DOHH2 (cell line): Measurements from ENCODE around the gene TUBA4A.
A peak's percentile ranks its signal among the peaks of the same experiment; 100 is the strongest.

Experiments used
- H3F3A ChIP-seq: fragments of 200-600 bp; sonication (generic), shearing (Covaris generic); 2 replicates; pipeline ENCODE4 v1.6.0; 2016; ENCODE audit warnings: antibody characterized with exemption, mild to moderate bottlenecking; ENCODE audit not compliant: control insufficient read depth, insufficient read depth
- H3K27ac ChIP-seq: fragments of 200-600 bp; sonication (generic); 2 replicates; pipeline ENCODE4 v1.5.1; 2014; ENCODE audit warnings: low read depth, mild to moderate bottlenecking, low read length, moderate library complexity
- H3K27me3 ChIP-seq: fragments of 200-600 bp; sonication (generic); 2 replicates; pipeline ENCODE4 v1.6.1; 2014; ENCODE audit warnings: mild to moderate bottlenecking, low read length, mixed read lengths; ENCODE audit not compliant: control insufficient read depth
- H3K36me3 ChIP-seq: fragments of 200-600 bp; sonication (generic); 2 replicates; pipeline ENCODE4 v1.6.1; 2014; ENCODE audit warnings: mild to moderate bottlenecking, low read length, moderate library complexity, mixed read lengths; ENCODE audit not compliant: control insufficient read depth
- H3K4me1 ChIP-seq: fragments of 200-600 bp; sonication (generic); 2 replicates; pipeline ENCODE4 v1.6.1; 2014; ENCODE audit warnings: mild to moderate bottlenecking, low read length, mixed read lengths; ENCODE audit not compliant: control insufficient read depth
- H3K4me2 ChIP-seq: fragments of 200-600 bp; sonication (generic); 2 replicates; pipeline ENCODE4 v1.6.0; 2014; ENCODE audit warnings: mild to moderate bottlenecking, low read length, moderate library complexity
- H3K4me3 ChIP-seq: fragments of 200-600 bp; sonication (generic); 2 replicates; pipeline ENCODE4 v1.5.1; 2014; ENCODE audit warnings: mild to moderate bottlenecking, low read length, mixed read lengths
- H3K79me2 ChIP-seq: fragments of 200-600 bp; sonication (generic); 2 replicates; pipeline ENCODE4 v1.6.1; 2014; ENCODE audit warnings: mild to moderate bottlenecking, low read length, mixed read lengths; ENCODE audit not compliant: control insufficient read depth
- H3K9me2 ChIP-seq: fragments of 200-600 bp; sonication (generic); replicated peaks from 2 replicates; pipeline ENCODE4 v1.6.1; 2014; ENCODE audit warnings: mild to moderate bottlenecking, low read length, mixed read lengths; ENCODE audit not compliant: control insufficient read depth
- H3K9me3 ChIP-seq: fragments of 200-600 bp; sonication (generic); 2 replicates; pipeline ENCODE4 v1.6.1; 2014; ENCODE audit warnings: antibody characterized with exemption, low read length, mixed read lengths; ENCODE audit not compliant: control insufficient read depth, insufficient read depth
- H4K20me1 ChIP-seq: fragments of 200-600 bp; sonication (generic); 2 replicates; pipeline ENCODE4 v1.6.0; 2014; ENCODE audit warnings: low read depth, mild to moderate bottlenecking, antibody characterized with exemption, low read length, moderate library complexity; ENCODE audit not compliant: control insufficient read depth, insufficient read depth
- CTCF ChIP-seq: fragments of 200-600 bp; sonication (generic); IDR thresholded peaks from one replicate; pipeline ENCODE4 v1.5.1; 2014; ENCODE audit warnings: antibody characterized with exemption, mild to moderate bottlenecking, low read depth, low read length; ENCODE audit not compliant: poor library complexity, severe bottlenecking
- EZH2phosphoT487 ChIP-seq: fragments of 200-600 bp; sonication (generic); IDR thresholded peaks from 2 replicates; pipeline ENCODE4 v1.6.1; 2017; ENCODE audit warnings: borderline replicate concordance, mild to moderate bottlenecking, antibody characterized with exemption, low read length, moderate library complexity, mixed read lengths

The TUBA4A gene

GRCh38 chr2:219230059-219230540 is 23.6 kb downstream of the TUBA4A start:
- Histone ChIP-seq H4K20me1 (no peaks in the 10 kb centered on the region), H3K9me3 (no peaks in the 10 kb centered on the region), H3K36me3 (peaks cover 74% of the 10 kb centered on the region), H3K4me3 (peak overlapping the region; percentile 88), H3K27ac (peak overlapping the region; percentile 72), H3K9me2 (no peaks in the 10 kb centered on the region), H3K79me2 (peaks cover 53% of the 10 kb centered on the region), H3K27me3 (no peaks in the 10 kb centered on the region), H3K4me2 (peak overlapping the region; percentile 81), H3F3A (no peaks in the 10 kb centered on the region; the same call in 1 of the 2 replicates), H3K4me1 (peaks cover 31% of the 10 kb centered on the region)
- TF ChIP-seq CTCF (no peak), EZH2phosphoT487 (no peak)

- H3K79me2 ChIP-seq = peaks cover 53% of the 10 kb centered on the region
These were observed 24.2 kb downstream of the TUBA4A start, which contains the start of the genes ANKZF1 and ATG9A for GRCh38 chr2:219229305-219230058. TSS of gene ANKZF1 (plus strand) at chr2:219229806. CDS start at chr2:219230258, 452 bp downstream. TSS of gene ATG9A (minus strand) at chr2:219229636. CDS start at chr2:219228024, 1,612 bp downstream.

GRCh38 chr2:219228911-219229304 is 24.8 kb downstream of the TUBA4A start:
- no peaks in the 10 kb centered on the region for H3K9me2 ChIP-seq
- H3K27me3 ChIP-seq = no peaks in the 10 kb centered on the region
- peaks cover 31% of the 10 kb centered on the region for H3K4me1 ChIP-seq
- no peak for TF ChIP-seq EZH2phosphoT487
- no peak for TF ChIP-seq CTCF
- no peaks in the 10 kb centered on the region for H3K9me3 ChIP-seq
- H4K20me1 ChIP-seq = no peaks in the 10 kb centered on the region
- no peaks in the 10 kb centered on the region; the same call in 1 of the 2 replicates for H3F3A ChIP-seq
- peak overlapping the region; percentile 84 for H3K4me2 ChIP-seq
- H3K27ac ChIP-seq = peak overlapping the region; percentile 72
- H3K36me3 ChIP-seq = peaks cover 74% of the 10 kb centered on the region
- H3K79me2 ChIP-seq = peaks cover 53% of the 10 kb centered on the region
- H3K4me3 ChIP-seq = peak overlapping the region; percentile 88

More at GRCh38 chr2:219229305-219230058, 24.2 kb downstream of the TUBA4A start, which contains the start of the genes ANKZF1 and ATG9A:
- Histone ChIP-seq H4K20me1 (no peaks in the 10 kb centered on the region), H3K4me2 (peak within 1 kb of the TSS; percentile 84), H3K27me3 (no peaks in the 10 kb centered on the region), H3K9me3 (no peaks in the 10 kb centered on the region), H3K4me3 (peak within 1 kb of the TSS; percentile 88), H3K36me3 (peaks cover 74% of the 10 kb centered on the region), H3K27ac (peak within 1 kb of the TSS; percentile 72), H3K9me2 (no peaks in the 10 kb centered on the region), H3F3A (no peaks in the 10 kb centered on the region; the same call in 1 of the 2 replicates), H3K4me1 (peaks cover 31% of the 10 kb centered on the region)
- TF ChIP-seq CTCF = no peak
- TF ChIP-seq EZH2phosphoT487 = no peak
